ENCODE measurements around the gene RNF126. TPM values are rescaled to one million over a fixed set of nuclear protein-coding genes. Genes with fewer than 3 reads are reported as not detected.

The RNF126 gene
- total and polyA plus RNA-seq, 5 donors = 21.7 to 37.6 (median 25.6) TPM

DNA sequence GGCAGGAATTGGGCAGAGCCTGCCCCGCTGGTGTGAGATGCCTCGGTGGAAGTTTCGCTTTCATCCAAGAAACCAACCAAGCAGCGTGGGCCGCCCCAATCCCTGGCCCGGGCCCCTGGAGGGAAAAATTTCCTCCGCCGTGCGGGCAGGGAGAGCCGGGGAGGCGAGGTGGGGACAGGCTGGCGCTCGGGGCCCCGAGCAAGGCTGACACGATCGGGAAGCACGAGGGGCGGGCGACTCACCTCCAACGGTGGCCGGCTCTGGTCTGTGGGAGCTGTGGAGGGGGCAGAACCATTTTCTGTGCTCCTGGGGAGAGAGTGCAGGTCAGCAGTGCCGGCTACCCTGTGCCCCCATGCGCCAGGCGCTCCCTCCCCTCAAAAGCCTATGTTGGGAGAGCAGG lies 11.0 kb downstream of the RNF126 start:
- H3K4me1 ChIP-seq (ENCODE audit: control insufficient read depth, insufficient read depth, low read length) = no peaks in the 10 kb centered on the region
- intact Hi-C loops (cut with DNase I) = no loop called here
- H3K4me3 ChIP-seq (ENCODE audit: low read length) = no peak overlapping the region
- DNase-seq (no peak), ATAC-seq (no peak)
- no peak overlapping the region for H3K27ac ChIP-seq (ENCODE audit: low read length)
- H3K27me3 ChIP-seq (ENCODE audit: control insufficient read depth, insufficient read depth) = no peaks in the 10 kb centered on the region
- WGBS = 88% methylated on average over 24 of the region's 24 CpGs
- no peaks in the 10 kb centered on the region for H3K9me3 ChIP-seq (ENCODE audit: control insufficient read depth, low read length)

DNA sequence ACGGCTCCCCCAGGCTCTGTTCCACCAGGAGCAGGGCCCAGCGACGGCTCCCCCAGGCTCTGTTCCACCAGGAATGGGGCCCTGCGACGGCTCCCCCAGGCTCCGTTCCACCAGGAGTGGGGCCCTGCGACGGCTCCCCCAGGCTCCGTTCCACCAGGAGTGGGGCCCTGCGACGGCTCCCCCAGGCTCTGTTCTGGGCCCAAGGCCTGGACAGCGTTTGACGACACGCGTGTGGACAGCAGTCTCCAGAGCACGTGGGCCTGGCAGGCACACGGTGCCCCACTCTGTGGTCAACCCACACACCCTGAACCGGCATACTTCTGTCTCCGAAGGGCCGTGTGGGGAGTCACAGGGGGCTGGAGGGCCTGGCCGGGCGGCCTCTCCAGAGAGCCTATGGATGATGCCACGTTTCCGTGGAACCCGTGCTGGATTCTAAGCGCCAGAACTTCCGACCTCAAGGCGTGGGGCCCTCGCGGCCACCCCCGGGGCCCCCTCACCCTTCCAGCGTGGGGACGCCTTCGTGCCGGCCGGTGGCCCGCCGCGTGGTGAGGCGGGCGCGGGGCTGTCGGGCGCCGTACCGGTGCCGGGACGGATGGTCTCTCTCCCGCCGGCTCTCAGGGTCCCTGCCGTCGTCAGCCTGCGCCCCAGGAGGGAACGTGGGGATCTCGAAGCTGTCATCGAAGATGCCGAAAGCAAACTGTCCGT lies 11.7 kb downstream of the RNF126 start:
- H3K27ac ChIP-seq (ENCODE audit: low read length) = no peak overlapping the region
- no peak overlapping the region for H3K4me3 ChIP-seq (ENCODE audit: low read length)
- intact Hi-C loops (cut with DNase I) = no loop called here
- DNase-seq (peak in 1 of 3 donors; percentile 58), ATAC-seq (no peak)
- 94% methylated on average over 58 of the region's 58 CpGs for WGBS
- no peaks in the 10 kb centered on the region for H3K27me3 ChIP-seq (ENCODE audit: control insufficient read depth, insufficient read depth)
- no peaks in the 10 kb centered on the region for H3K9me3 ChIP-seq (ENCODE audit: control insufficient read depth, low read length)
- H3K4me1 ChIP-seq (ENCODE audit: control insufficient read depth, insufficient read depth, low read length) = no peaks in the 10 kb centered on the region

DNA sequence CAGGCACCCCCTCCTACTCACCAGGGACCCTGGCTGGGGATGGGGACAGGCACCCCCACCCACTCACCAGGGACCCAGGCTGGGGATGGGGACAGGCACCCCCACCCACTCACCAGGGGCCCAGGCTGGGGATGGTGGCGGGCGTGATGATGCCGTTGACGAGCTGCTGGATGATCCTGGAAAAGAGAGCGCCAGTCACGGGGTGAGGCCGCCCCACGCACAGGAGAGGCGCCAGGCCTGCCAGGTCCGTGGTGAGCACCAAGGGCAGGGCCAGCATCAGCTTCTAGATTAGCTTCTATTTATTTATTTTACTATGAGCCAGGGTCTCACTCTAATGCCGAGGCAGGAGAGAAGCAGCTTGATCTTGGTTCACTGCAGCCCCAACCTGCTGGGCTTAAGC lies 12.9 kb downstream of the RNF126 start:
- intact Hi-C loops (cut with DNase I) = no loop called here
- no peaks in the 10 kb centered on the region for H3K4me1 ChIP-seq (ENCODE audit: control insufficient read depth, insufficient read depth, low read length)
- H3K4me3 ChIP-seq (ENCODE audit: low read length) = no peak overlapping the region
- no peaks in the 10 kb centered on the region for H3K9me3 ChIP-seq (ENCODE audit: control insufficient read depth, low read length)
- no peak for ATAC-seq
- WGBS = 87% methylated on average over 11 of the region's 11 CpGs
- DNase-seq = peak in 1 of 3 donors; percentile 50
- H3K27ac ChIP-seq (ENCODE audit: low read length) = no peak overlapping the region
- H3K27me3 ChIP-seq (ENCODE audit: control insufficient read depth, insufficient read depth) = no peaks in the 10 kb centered on the region

DNA sequence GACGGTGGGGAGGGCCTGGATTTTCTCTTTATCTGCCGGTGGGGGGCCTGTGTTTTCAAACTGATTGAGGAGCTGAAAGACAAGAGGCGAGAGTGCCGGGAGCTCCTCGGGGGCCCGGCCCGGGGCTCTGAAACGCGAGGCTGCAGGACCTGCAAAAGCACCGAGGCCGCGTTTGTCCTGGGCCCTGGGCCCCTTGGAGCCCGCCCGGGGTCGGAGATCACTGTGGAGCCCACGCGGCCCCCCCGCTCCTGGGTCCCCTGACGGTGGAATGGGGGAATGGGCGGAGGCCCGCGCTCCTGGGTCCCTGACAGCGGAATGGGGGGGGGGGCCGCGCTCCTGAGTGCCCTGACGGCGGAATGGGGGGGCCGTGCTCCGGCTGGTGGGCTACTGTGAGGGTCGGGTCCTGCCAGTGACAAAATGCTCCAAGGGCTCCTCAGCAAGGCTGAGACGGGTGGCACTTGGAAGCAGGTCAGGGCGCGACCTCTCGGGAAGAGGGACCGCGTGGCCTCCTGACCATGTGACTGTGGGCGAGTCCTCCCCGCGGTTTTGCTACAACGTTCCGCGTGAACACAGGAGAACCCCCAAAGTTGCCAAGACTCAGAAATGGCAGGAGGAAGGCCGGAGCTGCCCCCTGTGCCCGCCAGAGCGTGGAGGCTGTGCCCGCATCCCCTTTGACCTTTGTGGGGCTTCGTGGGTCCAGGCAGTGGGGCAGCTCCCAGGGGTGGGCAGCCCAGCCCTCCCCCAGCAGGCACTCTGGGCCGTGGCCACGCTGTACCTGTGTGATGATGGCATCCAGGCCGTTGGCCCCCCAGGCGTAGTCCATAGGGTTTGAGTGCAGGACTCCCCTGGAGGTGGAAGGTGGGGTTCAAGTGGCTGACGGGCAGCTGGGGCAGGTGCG lies 13.9 kb downstream of the RNF126 start:
- intact Hi-C loops (cut with DNase I) = no loop called here

DNA sequence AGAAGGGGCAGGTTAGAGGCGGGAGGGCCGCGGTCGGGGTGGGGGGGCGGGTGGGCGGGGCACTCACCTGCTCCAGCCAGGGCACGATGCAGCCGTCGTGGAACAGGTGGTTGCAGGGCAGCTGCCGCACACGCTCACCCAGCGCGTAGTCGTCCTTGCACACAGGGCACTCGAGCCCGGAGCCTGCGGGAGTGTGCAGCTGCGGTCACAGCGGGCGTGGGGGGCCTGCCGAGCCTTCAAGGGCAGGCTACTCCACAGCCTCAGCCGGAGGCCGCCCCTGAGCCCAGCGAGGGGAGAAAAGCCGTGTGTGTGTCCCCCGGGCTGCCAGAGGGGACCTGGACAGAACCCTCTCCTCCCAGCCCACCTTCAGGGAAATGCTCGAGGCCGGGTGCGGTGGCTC lies 14.7 kb downstream of the RNF126 start:
- DNase-seq (peak in 1 of 3 donors; percentile 53), ATAC-seq (no peak)
- Histone ChIP-seq H3K4me3 (ENCODE audit: low read length) (no peak overlapping the region), H3K27ac (ENCODE audit: low read length) (no peak overlapping the region), H3K27me3 (ENCODE audit: control insufficient read depth, insufficient read depth) (no peaks in the 10 kb centered on the region), H3K9me3 (ENCODE audit: control insufficient read depth, low read length) (no peaks in the 10 kb centered on the region), H3K4me1 (ENCODE audit: control insufficient read depth, insufficient read depth, low read length) (no peaks in the 10 kb centered on the region)
- intact Hi-C loops (cut with DNase I) = no loop called here
- 92% methylated on average over 29 of the region's 29 CpGs for WGBS

More for the DNA sequence above, 13.9 kb downstream of the RNF126 start:
- Histone ChIP-seq H3K4me1 (ENCODE audit: control insufficient read depth, insufficient read depth, low read length) (no peaks in the 10 kb centered on the region), H3K4me3 (ENCODE audit: low read length) (no peak overlapping the region), H3K9me3 (ENCODE audit: control insufficient read depth, low read length) (no peaks in the 10 kb centered on the region), H3K27ac (ENCODE audit: low read length) (no peak overlapping the region), H3K27me3 (ENCODE audit: control insufficient read depth, insufficient read depth) (no peaks in the 10 kb centered on the region)
- ATAC-seq (no peak), DNase-seq (peak in 2 of 3 donors; percentile 49 to 64)
- WGBS = 91% methylated on average over 53 of the region's 53 CpGs

DNA sequence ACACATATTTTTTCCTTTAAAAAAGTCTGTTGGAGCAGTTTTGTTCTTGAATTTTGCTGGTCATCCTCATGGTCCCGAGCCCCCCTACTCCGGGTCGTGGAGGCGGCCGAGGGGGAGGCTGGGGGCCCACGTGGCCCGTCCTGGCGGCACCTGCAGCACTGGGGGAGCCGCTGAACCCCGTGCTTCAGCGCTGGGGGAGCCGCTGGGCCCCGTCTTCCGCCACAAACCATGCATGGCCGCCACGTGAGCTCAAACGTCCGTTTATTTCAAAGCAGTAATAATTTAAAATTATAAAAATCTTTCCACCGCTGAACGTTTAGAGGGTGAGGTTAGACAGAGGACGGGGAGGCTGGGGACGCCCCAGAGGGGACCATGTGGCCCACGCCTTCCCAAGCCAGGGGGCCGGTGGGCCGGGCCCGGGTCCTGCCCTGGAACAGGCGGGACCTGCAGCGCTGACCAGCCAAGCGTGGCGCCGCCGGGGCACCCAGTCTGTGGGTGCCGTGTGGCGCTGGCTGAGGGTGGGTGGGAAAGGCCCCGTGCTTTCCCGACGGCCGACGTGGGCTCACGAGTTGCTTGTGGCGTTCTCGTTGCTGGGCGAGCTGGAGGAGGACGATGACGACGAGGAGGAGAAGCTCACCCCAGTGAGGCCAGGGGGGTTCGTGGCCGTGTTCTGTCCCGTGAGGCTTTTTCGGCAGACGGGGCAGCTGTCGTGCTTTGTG lies 15.3 kb downstream of the RNF126 start:
- Histone ChIP-seq H3K27ac (ENCODE audit: low read length) (no peak overlapping the region), H3K4me1 (ENCODE audit: control insufficient read depth, insufficient read depth, low read length) (no peaks in the 10 kb centered on the region), H3K27me3 (ENCODE audit: control insufficient read depth, insufficient read depth) (no peaks in the 10 kb centered on the region), H3K4me3 (ENCODE audit: low read length) (no peak overlapping the region), H3K9me3 (ENCODE audit: control insufficient read depth, low read length) (no peaks in the 10 kb centered on the region)
- WGBS = 93% methylated on average over 52 of the region's 52 CpGs
- ATAC-seq (no peak), DNase-seq (peak in 1 of 3 donors; percentile 57)
- intact Hi-C loops (cut with DNase I) = no loop called here

DNA sequence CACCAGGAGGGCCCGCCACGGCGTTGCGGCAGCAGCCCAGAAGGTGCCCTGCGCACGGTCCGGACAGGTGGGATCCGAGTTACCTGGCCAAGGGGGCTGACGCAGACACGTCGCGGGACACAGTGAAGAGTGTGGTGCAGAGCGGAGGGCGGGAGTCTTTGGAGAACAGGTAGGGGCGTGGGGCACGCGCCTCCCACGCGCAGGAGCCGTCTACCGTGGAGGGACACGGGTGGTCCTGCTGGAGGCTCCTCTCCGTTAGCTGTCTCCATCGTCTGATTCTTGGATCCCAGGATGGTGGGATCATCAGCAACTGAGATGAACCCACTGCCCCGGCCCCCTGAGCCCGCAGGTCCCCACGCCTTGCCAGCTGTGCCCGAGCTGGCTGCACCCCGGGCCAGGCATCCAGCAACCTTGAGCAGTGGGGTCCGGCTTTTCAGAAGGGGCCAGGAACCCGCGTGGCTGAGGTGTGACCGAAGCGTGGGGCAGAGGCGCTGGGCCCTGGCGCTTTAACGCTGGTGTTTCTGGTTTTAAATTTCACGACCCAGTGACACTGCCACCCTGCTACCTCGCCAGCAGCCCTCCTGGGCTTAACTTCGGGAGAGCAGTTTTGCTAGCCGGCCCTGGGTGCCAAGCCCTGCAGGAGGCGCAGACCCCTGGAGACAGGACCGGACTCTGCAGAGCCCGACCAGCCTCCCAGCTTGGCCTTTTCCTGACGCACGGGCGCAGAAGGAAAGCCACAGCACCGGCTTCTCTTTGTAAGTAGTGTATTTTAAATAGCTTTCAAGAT lies 16.0 kb downstream of the RNF126 start:
- Histone ChIP-seq H3K27me3 (ENCODE audit: control insufficient read depth, insufficient read depth) (no peaks in the 10 kb centered on the region), H3K9me3 (ENCODE audit: control insufficient read depth, low read length) (no peaks in the 10 kb centered on the region), H3K27ac (ENCODE audit: low read length) (no peak overlapping the region), H3K4me1 (ENCODE audit: control insufficient read depth, insufficient read depth, low read length) (no peaks in the 10 kb centered on the region), H3K4me3 (ENCODE audit: low read length) (no peak overlapping the region)
- DNase-seq (peak in 1 of 3 donors; percentile 59), ATAC-seq (no peak)
- WGBS = 93% methylated on average over 48 of the region's 48 CpGs
- intact Hi-C loops (cut with DNase I) = no loop called here

DNA sequence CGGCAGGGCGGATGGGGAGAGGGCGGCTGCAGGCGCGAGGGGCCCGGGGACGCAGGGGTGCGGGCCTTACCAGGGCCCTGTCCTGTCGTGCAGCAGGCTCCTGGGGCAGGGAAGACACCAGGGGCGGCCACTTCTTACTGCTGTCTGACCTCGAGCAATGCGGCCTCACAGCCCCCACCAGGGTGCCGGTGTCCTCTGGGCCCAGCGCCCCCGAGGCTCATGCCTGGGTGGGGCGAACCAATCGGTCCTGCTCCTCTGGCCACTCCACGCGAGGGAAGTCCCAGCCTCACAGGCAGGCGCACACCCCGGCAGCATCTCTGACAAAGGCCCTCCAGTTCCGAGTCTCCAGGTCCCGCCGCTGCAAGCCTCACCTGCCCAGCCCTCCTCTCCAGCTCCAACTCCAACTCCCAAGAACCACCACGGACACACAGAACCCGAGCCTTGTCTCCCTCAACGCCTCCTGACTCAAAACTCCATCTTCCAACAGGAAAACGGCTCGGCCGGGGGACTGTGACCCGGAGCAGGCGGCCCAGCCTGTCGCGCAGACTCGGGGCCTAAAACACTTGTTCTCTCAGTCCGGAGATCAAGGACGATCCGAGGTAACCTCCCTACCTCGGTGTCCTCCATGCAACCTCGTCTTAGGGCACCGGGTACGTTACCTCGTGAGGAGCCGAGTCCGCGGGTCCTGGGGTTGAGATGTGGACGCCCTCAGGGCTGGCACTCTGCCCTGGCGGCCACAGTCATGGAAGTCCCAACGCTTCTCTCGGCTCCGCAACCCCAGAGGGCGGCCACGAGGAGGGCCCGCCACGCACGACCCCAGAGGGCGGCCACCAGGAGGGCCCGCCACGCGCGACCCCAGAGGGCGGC lies 16.9 kb downstream of the RNF126 start:
- Histone ChIP-seq H3K4me3 (ENCODE audit: low read length) (no peak overlapping the region), H3K27me3 (ENCODE audit: control insufficient read depth, insufficient read depth) (no peaks in the 10 kb centered on the region), H3K4me1 (ENCODE audit: control insufficient read depth, insufficient read depth, low read length) (no peaks in the 10 kb centered on the region), H3K9me3 (ENCODE audit: control insufficient read depth, low read length) (no peaks in the 10 kb centered on the region), H3K27ac (ENCODE audit: low read length) (no peak overlapping the region)
- DNase-seq = peak in 1 of 3 donors; percentile 58
- WGBS = 93% methylated on average over 62 of the region's 62 CpGs
- intact Hi-C loops (cut with DNase I) = no loop called here
- peak in 1 of 2 donors; percentile 4 for ATAC-seq

DNA sequence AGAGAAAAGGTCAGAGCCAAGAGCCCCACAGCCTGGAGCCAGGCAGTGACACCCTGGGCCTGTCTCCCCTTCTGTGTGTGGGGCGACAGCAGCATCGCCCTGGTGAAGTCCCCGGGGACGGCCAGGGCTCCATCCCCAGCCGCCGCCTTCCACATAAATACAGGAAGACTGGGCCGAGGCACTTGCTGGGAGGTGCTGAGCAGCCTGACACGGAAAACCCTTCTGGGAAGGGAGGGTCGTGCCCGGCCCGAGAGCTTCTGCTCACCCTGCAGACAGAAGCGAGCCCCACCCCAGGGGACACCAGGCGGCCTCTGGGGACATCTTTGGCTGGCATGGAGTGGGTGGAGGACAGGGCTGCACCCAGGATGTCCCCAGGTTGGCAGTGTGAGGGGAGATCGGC lies 18.2 kb downstream of the RNF126 start:
- no peaks in the 10 kb centered on the region for H3K9me3 ChIP-seq (ENCODE audit: control insufficient read depth, low read length)
- H3K27me3 ChIP-seq (ENCODE audit: control insufficient read depth, insufficient read depth) = no peaks in the 10 kb centered on the region
- 78% methylated on average over 14 of the region's 14 CpGs for WGBS
- DNase-seq (peak in 1 of 3 donors; percentile 59), ATAC-seq (no peak)
- no peak overlapping the region for H3K27ac ChIP-seq (ENCODE audit: low read length)
- H3K4me1 ChIP-seq (ENCODE audit: control insufficient read depth, insufficient read depth, low read length) = no peaks in the 10 kb centered on the region
- intact Hi-C loops (cut with DNase I) = no loop called here
- no peak overlapping the region for H3K4me3 ChIP-seq (ENCODE audit: low read length)

DNA sequence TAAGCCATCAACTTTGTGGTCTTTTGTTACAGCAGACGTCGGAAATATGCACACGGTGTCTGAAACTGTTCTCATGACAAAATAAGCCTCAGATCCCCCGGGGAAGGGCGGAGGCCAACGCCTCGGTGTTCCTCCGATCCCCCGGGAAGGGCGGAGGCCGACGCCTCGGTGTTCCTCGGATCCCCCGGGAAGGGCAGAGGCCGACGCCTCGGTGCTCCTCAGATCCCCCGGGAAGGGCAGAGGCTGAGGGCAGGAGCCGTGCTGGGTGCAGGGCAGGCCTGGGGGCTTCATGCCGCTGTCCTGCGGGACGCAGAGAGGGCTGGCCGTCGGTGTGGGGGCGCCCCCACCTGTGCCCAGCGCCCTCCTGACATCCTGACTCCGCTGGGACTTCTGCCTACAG lies 18.7 kb downstream of the RNF126 start:
- ATAC-seq (no peak), DNase-seq (no peak)
- Histone ChIP-seq H3K9me3 (ENCODE audit: control insufficient read depth, low read length) (no peaks in the 10 kb centered on the region), H3K4me1 (ENCODE audit: control insufficient read depth, insufficient read depth, low read length) (no peaks in the 10 kb centered on the region), H3K27me3 (ENCODE audit: control insufficient read depth, insufficient read depth) (no peaks in the 10 kb centered on the region), H3K27ac (ENCODE audit: low read length) (no peak overlapping the region), H3K4me3 (ENCODE audit: low read length) (no peak overlapping the region)
- WGBS = 76% methylated on average over 28 of the region's 28 CpGs
- intact Hi-C loops (cut with DNase I) = no loop called here
